Cardiac septum (tissue), 1 donor: ENCODE results near the gene PDCD1LG2. TPM values are rescaled to one million over a fixed set of nuclear protein-coding genes. Genes with fewer than 3 reads are reported as not detected.
"Not testable (repeated sequence)": the region's sequence is repeated elsewhere in the genome, so short reads cannot be mapped to it uniquely, and the experiment has no call there.

ENCODE experiments used
- DNase-seq: peaks from one replicate; pipeline ENCODE4 v3.0.0-alpha.2; 2020; ENCODE audit warnings: low spot score
- intact Hi-C: fragments of 100-400 bp; cut with DNase I; formaldehyde crosslinking; loops from one replicate; pipeline ENCODE4 v1.14.0; 2022
- total RNA-seq: library from RNA; stranded (reverse); fragmentation: NEBNext Ultra II Directional; extraction: Animal tissue kit (Norgen Biotek cat#: 25700); gene quantifications from one replicate; pipeline ENCODE4 v1.2.1, GENCODE V29; 2021
- donor health status: DM: no; HTN: no; CAD: no.

The PDCD1LG2 gene
- total RNA-seq, 1 donor from 2014 or later = 0.48 TPM

DNA sequence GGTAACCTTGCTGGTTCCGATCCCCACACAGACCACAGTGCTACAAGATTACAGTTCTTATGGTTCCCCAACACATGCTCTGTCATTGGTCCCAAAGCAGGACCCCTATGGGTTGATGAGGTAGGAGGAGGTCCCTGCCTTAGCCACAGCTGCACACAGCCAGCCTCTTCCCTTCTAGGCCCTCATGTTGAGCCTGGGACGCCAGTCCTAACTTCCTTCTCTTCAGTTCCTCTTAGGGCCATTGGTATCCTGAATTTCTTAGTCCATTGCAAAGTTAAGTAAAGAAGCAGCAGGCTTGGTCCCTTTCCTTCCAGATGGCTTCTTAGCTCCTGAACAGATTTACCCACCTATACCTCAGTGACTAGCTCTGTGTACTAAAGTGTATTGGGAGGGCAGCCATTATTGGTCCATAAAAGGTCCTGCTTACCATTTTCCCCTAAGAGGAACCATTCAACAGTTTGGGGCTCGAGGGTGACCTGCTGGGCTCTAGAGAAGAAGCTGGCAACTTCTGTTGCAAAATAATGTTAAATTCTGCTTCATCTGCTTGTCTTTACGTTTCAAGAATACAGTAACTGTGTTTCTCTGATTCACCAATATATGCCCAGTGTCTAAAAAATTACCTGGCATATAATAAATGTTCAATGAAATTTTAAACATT lies 50.2 kb downstream of the PDCD1LG2 start:
- intact Hi-C loops = no loop called here

DNA sequence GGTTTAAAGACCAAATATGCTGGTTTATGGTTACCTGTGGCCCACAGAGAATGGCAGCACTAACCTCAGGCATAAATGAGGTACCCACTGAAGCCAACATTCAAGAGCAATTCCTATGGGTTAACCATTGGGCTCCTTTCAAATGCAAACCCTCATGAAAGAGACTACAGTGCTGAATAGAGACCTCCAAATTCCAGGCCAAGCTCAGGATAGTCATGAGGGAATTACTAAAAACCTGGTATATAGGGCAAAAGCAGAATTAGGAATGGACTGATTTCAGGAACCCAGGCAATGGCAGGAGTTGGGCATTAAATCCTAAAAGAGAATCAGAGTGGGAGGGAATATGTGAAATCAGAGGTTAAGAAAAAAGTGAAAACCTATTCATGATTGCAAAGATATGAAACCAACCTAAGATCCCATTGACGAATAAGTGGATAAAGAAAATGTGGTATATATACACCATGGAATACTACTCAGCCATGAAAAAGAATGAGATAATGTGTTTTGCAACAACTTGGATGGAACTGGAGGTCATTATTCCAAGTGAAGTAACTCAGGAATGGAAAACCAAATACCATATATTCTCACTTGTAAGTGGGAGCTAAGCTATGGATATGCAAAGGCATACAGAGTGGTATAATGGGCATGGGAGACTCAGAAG lies 51.6 kb downstream of the PDCD1LG2 start:
- intact Hi-C loops = no loop called here

More for the DNA sequence above, 50.2 kb downstream of the PDCD1LG2 start:
- DNase-seq = no peak

GRCh38 chr9:5562806-5563416 lies 52.6 kb downstream of the PDCD1LG2 start:
- DNase-seq = no peak
- intact Hi-C loops = no loop called here

More for the DNA sequence above, 51.6 kb downstream of the PDCD1LG2 start:
- no peak for DNase-seq

- no peak for DNase-seq
- intact Hi-C loops = no loop called here
Observed at GRCh38 chr9:5563417-5563815, 53.1 kb downstream of the PDCD1LG2 start.

DNA sequence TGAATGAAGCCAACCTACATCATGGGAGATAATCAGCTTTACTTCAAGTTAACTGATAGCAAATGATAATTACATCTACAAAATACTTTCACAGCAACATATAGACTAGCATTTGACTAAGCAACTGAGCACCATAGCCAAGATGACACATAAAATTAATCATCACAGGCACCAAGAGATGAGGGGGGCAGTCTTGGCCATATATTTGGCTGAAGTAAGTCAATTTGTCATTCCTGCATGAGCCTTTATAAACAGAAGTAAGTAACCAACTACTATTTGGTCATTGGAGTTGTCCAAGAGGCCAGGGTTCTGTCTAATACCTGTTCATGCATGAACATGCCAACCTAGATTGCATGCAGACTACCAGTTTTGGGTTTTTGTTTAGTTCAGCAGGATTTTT lies 53.6 kb downstream of the PDCD1LG2 start:
- intact Hi-C loops = no loop called here
- no peak for DNase-seq

DNA sequence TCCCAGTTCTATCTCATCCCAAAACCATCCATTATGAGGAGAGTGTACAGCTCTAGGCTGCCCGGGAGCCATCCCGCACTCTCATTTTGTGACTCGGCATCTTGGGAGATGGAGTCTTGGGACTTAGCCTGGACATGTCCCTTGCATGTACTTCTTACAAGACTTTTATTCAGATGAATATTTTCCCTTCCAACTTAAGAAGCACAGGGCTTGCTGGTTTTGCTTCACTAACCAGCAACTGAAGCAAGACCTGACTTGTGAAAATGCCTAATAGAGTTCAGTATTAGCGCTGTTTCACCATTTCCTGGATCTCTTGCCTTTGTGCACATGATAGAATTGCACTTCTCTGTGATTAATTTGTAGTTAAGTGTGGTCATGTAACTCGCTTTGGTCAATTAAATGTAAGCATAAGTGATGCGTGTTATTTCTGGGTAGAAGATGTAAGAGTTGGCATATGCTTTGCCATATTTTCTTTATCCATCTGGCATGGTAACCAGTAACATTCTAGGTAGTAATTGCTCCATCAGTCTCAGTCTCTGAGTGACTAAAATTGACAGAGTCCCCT lies 55.8 kb downstream of the PDCD1LG2 start:
- intact Hi-C loops = no loop called here
- no peak for DNase-seq

DNA sequence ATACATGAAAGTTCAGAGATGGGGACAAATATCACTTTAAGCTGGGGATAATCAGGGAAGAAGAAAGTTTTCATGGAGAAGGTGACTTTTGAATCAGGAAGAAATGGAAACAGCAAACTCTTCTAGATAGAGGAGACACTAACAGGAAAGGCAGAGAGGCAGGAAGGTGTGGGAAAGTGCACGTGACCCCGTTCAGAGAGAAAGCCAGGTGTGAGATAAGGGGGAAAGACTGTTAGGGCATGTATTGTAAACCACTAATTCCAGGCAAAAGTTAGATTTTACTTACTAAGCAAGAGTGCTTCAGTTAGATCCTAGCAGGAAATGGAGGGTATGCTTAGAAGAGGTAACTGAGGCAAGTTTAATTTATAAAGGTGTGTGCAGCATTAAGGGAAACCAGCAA lies 58.5 kb downstream of the PDCD1LG2 start:
- intact Hi-C loops = no loop called here
- DNase-seq = no peak

DNA sequence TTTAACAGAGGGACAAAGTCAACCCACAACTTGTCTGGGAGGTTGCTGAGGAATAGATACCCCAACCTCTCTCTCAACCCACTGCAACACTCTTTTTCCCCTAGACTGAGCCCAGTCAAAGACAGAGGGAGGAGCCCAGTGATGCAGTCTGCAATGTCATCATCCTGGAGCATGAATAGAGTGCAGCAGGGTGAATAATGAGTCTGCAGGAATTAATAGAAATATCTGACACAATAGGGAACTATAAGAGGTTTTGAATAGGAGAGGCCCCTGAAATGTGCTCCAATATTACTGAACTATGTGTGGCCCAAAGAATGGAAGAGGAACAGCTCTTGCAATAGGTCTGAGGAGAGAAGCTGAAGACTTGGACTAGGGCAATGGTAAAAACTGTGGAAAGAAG lies 59.1 kb downstream of the PDCD1LG2 start:
- DNase-seq = no peak
- intact Hi-C loops = no loop called here

DNA sequence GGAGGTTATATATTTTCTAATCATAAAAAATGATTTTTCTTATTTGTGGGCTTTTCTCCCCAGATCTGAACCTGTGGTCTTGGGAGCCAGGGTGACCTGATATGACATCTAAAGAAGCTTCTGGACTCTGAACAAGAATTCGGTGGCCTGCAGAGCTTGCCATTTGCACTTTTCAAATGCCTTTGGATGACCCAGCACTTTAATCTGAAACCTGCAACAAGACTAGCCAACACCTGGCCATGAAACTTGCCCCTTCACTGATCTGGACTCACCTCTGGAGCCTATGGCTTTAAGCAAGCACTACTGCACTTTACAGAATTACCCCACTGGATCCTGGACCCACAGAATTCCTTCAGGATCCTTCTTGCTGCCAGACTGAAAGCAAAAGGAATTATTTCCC lies 59.6 kb downstream of the PDCD1LG2 start:
- intact Hi-C loops = no loop called here
- DNase-seq = no peak

- intact Hi-C loops = no loop called here
- DNase-seq = no peak
Observed at GRCh38 chr9:5571629-5572232, 61.4 kb downstream of the PDCD1LG2 start.

GRCh38 chr9:5574097-5574496 lies 63.8 kb downstream of the PDCD1LG2 start:
- DNase-seq = no peak
- intact Hi-C loops = no loop called here

DNA sequence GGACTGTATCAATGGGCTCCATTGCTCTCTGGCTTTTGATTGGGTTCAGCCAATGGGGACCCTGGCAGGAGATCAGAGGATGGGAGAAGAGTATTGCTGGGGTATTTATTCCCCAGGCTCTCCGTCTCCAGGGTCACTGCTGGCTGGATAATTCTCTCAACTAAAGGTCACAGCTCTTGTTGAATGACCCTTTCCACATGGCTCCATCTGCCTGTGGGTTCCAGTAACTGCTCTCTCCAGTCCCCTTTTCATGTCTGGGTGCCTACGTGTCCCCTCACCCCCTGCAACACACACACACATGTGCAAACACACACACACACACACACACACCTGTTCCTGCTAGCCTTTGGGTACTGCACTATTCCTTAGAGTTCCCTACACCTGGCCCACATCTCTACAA lies 64.7 kb downstream of the PDCD1LG2 start:
- DNase-seq = no peak
- intact Hi-C loops = no loop called here

- DNase-seq = no peak
- intact Hi-C loops = no loop called here
Observed at GRCh38 chr9:5577225-5577624, 66.9 kb downstream of the PDCD1LG2 start.

DNA sequence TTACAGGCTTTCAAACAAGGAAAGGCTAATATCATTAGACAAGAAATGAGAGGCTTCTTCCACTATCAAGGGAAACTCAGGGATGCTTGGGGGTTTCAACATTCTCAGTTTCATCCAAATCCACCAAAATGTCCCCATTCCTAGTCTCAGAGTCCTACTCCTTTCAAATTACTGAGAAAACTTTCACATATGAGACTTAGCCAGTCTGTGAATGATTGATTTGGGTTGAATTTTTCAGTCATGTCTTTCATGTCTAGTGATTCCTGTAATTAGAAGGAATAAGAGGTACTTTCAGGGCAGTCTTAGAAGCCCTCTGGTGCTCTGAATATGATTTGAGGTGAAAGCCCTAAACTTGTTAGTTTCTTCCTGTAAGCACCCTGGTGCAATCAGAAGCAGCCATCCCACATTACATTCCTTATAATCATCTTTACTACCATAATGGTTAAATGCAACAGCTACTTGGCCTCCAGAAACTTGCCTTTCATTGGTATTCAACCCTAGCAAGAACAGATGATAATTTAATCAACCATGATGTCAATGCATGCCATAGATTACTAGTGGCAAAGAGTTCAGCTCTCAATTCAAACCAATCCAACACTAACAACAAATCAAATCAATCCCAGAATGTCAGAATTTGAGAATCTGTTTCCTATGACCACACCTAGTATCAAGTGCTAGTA lies 67.8 kb downstream of the PDCD1LG2 start:
- intact Hi-C loops = no loop called here
- no peak for DNase-seq

GRCh38 chr9:5578698-5579085 lies 68.4 kb downstream of the PDCD1LG2 start:
- DNase-seq = no peak
- intact Hi-C loops = no loop called here

GRCh38 chr9:5579881-5580280 lies 69.5 kb downstream of the PDCD1LG2 start:
- intact Hi-C loops = no loop called here
- no peak for DNase-seq

GRCh38 chr9:5580650-5581049 lies 70.3 kb downstream of the PDCD1LG2 start:
- intact Hi-C loops = no loop called here

DNA sequence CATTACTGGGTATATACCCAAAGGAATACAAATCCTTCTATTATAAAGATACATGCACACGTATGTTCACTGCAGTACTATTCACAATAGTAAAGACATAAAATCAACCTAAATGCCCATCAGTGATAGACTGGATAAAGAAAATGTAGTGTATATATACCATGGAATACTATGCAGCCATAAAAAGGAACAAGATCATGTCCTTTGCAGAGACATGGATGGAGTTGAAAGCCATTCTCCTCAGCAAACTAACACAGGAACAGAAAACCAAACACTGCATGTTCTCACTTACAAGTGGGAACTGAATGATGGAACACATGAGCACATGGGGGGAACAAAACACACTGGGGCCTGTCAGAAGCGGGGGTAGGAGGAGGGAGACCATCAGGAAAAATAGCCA lies 71.4 kb downstream of the PDCD1LG2 start:
- DNase-seq, intact Hi-C loops: not testable (repeated sequence)

More at GRCh38 chr9:5580650-5581049, 70.3 kb downstream of the PDCD1LG2 start:
- DNase-seq = no peak

GRCh38 chr9:5582835-5583195 lies 72.5 kb downstream of the PDCD1LG2 start:
- intact Hi-C loops = no loop called here
- DNase-seq = no peak

DNA sequence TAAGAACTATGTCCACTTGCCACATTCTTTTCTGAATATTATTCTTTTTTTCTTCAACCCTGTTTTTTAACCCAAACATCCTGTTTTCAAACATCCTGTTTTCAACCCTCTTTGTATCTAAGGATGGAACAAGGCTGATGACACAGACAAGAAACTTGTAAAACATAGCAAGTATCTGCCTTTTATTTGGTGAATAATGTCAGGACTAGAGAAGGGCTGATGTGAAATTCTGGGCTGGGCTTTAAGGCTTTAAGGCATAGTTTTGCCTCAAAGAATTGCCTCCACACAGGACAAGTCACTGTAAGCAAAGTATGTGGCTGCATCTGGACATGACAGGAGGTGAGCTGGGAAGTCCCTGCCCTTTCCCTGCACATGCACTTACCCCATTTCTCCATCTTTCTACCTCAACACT lies 76.1 kb downstream of the PDCD1LG2 start:
- no peak for DNase-seq
- intact Hi-C loops = no loop called here
